Stimulated activated CD8-positive, alpha-beta memory T cell treated with anti-CD3 and anti-CD28 coated beads, Interleukin-4, amount 100 ng/mL, for 4 hours (primary cell): Measurements from ENCODE around the gene PM20D2.
A peak's percentile ranks its signal among the peaks of the same experiment; 100 is the strongest.

Source experiments
- DNase-seq, 2 donors: peaks; one replicate each; pipeline ENCODE4 v3.0.0-alpha.2; 2020; ENCODE audit warnings: low read depth in 2 of 2, low spot score in 1 of 2

The PM20D2 gene

DNA sequence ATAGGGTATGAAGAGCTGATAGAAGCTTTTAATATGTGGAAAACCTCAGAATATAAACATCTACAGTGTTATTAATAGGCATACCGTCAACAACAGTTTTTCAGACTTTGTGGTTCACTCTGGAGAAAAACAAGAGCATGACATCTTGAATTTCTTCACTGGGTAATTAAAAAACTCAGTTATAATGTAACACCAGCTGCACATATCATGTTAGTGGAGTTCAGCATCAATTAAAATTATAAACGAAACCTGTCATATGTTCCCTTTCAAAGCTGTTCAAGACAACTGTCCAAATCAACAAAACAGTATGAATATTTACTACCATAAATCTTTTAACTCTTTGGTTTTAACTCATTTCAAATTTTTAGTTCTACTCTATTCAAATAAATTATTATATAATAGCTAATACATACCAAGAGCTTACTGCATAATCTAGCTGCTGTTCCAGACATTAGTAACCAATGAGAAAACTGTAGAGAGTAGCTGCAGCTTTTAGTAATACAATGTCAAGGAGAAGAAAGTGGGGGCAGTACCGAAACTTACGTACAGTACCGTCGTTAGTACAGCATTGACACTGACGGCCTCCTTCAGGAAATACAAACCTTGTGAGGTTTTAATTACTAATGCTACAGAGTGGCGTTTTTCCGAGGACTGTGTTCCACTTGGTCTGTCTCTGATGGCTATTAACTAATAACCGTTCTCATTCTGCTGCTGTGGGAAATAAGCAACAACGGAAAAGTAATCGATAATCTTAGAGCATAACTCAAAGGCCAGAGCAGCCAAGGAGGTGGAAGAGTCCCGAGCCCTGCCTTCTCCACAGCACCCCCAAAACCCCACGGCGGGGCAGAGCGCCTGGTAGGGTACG is 532 bp upstream of the PM20D2 start:
- no peak for DNase-seq

DNA sequence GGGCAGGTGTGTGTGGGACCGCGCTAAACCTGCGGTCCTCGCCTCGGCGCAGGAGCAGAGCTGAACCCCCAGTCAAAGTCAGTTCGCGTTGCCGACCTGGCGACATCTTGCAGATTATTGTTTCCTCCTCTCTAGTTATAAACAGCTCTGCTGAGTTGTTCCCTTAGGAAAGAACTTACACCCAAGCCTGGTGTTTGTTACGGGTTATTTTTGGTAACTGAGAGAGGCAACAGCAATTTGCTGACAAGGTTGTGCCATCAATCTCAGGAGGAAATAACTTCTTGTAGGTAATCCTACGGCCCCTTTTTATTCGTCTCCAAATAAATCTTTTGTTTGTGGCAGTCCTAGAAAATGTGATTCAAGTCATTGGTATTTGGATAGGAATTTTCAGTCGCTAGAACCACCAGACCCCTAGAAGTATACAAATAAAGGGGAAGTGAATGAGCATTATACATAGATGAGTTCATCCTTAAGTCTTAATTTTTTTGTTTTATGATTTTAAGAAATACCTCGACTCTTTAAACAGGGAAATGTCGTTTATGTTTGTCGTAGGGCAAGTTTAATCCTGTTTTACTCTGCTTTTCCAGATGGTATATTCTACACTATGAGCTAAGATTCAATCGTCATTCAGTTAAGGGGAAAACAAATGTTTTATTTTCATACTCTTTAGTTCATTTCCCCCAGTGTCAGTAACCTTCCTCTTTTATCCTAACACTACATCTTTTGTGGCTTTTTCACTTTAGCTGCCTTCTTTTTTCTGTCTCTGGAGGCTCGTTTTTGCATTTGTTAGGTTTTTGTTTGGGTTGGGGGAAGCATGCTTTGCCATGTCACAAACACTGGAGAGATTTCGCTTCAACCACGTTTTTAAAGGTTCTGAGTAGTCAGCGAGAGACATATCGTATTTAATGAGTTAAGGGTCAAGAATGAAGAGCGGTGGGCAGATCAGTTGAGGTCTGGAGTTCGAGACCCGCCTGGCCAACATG is 1.2 kb downstream of the PM20D2 start:
- DNase-seq: peak in 1 of 2 donors; percentile 1

DNA sequence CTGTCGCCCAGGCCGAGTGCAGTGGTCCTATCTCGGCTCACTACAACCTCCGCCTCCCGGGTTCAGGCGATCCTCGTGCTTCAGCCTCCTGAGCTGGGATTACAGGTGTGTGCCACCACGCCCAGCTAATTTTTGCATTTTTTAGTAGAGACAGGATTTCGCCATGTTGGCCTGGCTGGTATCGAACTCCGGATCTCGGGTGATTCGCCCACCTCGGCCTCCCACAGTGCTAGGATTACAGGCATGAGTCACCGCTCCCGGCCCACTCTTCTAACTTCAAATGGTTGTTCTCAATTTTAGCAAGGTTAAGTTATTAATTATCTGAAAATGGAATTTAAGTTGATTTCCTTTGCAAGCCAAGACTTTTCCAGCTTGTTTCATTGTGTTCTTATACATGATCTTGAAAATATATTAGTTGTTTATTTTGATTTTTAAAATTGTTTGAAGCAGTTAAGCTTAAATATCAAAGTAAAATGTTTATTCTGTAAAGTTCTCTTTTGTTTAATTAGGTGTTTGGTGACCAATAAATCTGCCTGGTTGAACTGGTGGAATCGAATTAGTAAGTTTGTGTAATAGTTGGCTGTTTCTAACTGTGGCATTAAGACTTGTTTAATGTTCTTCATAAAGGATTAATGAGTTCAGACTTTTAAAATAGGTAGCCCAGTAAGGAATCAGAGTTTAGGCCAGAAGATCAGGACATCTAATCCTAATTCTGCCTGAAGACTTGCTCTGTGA is 2.3 kb downstream of the PM20D2 start:
- DNase-seq: peak; percentile 2 to 3

DNA sequence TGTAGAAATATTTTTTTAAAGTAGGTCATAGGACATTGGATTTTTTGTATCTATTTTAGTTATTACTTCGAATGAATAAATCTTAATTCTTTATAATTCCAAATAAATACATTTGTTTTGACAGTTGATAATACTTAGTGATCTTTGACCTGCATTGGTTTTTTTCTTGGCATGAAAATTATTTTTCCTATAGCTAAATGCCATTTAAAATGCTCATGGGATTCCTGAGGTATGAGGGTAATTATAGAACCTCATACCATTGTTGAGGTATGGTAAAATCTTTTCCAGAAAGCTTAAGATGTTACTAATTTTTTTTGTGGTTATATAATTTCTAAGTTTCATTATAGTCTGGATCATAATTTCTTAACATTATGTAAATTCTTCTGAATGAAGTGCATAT is 8.3 kb downstream of the PM20D2 start:
- DNase-seq: no peak

DNA sequence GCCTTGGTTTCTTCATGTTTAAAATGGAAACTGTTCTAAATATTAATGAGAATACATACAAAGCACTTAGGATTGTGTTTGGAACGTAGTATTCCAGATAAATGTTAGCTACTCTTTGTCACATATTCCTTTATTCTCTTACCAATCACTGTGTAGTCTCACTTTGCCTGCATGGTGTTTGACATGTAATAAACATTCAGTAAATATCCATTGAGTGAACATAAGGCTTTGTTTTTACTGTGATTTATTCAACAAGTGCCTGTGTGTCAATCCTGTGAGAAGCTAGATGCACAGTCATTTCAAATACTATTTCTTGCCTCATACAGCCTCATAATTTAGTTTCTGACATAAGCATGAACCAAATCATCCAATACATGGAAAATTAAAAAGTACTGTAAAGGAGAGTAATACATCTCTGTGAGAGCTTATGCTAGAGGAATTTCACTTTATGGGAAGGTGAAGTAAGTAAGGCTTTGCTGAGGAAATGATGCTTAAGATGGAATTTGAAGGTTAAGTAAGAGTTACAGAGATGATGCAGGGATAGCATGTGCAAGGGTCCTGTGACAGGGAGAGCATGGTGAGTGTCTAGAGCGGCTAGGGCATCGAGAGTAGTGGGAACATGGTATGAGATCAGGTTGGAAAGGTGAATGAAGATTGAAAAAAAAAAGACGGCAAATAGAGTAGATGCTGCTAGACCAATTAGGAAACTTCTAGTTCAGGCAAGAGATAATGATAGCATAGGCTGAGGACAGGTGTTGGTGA is 14.7 kb downstream of the PM20D2 start:
- DNase-seq: no peak

DNA sequence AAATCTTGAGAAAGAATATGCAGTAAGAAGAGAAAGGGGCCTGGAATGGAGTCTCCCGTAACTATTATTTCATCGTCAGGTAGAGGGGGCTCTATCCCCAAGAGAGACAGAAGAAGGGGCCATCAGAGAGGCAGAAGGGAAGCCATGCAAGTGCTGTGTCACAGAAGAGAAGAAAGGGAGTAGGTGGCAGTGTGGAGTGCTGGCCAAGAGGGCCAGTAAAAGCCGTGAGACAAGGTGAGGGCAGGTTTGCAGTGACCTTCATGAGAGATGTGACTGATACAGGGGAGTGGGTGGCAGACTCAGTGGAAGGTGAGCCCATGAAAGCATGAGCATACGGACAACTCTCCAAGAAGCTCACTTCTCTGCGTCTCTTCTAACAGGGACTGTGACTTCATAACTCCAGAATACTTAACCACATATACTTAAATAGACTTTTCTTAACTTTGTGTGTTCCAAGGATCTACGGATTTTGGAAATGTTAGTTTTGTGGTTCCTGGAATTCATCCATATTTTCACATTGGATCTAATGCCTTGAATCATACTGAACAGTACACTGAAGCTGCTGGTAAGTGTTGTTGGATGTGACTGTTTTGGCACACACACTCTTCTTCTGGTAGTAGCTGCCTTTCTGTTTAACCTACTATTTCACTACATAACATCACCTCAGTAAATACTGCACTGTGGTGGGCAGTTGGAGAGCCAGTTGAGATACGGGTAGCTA is 15.6 kb downstream of the PM20D2 start:
- DNase-seq: no peak

DNA sequence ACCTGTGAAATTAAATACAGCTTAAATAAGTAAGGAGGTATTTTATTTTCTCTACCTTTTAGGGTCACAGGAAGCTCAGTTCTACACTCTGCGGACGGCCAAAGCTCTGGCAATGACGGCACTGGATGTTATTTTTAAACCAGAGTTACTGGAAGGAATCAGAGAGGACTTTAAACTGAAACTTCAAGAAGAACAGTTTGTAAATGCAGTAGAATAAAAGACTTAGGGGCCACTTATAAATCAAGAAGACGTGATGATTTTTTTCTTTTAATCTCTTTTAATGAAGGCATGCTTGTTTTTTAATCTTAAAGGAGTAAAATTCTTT is 16.2 kb downstream of the PM20D2 start:
- DNase-seq: no peak

DNA sequence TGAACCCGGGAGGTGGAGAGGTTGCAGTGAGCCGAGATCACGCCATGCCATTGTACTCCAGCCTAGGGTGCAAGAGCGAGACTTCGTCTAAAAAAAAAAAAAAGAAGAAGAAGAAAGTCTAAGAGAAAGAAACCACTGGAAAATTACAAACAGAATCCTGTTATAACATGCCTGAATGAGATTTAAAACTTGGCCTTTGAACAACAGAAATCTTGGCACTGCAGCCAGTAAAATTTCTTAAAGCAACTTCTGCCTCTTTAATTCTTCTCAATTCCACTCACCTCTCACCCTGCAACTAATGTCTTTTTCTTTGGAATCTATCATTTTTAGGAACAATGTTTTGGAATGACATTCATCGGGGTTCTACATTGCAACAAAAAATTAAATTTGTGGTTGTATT is 26.3 kb downstream of the PM20D2 start:
- DNase-seq: no peak

DNA sequence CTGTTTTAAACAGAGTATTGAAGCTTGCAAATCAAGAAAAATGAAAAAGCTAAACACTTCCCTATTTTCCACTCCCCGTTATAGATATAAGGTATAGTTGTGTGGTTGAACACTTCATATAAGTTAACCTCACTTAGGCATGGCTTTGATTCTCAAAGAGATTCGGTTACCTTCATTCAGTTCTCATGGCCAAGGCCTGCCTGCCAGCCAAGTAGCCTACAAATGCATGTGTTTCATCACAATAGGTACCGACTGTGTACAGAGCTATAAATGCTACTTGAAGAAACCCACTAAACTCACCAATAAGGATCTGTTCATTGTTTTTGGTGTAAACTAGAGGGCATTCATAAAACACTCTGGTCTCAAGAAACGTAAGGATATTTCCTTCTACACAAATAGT is 27.8 kb downstream of the PM20D2 start:
- no peak for DNase-seq

DNA sequence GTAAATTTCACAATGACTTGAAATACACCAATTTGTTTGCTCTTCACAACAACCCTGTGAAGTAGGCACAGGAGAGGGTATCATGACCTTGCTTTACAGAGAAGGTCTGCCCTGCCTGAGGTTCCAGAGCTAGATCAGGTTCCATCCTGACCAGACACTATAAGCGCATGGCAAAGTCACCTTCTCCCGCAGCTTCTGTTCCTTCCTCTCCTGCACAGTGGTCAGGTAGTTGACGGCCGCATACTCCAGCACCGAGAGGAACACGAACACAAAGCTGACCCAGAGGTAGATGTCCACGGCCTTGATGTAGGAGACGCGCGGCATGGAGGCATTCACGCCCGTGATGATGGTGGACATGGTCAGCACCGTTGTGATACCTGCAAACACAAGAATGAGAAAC is 34.3 kb downstream of the PM20D2 start:
- no peak for DNase-seq

DNA sequence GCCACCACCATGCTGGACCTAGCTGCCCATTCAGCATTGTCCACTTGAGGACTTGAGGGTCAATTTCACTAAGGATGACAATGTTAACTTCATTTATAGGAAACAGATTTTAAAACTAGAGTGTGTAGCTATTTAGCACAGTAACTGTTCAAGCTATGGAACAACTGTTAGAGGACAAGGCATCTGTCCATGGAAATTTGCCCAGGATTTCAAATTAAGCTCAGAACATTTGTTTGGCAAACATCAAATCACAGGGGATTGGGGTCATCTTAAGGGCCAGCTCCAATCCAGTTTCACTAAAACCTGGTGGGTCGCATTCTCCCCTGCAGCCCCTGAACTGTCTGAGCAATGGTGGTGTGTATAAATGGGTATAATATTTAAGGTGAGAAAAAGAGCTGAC is 35.1 kb downstream of the PM20D2 start:
- no peak for DNase-seq

DNA sequence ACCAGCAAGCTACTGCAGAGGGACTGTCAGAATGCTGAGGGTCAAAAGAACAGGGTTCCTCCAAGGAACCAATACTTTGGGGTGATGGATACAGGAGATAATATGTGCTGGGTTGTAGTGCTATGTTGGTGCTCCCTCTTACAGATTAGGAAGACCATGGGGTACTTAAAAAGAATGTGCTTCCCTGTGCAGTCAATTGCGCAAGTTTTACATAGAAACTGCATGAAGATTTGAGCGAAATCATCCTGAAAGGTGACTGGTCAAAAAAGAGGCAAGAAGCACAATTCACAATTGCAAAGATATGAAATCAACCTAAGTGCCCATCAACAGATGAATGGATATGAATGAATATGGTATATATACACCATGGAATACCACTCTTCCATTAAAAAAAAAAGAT is 37.4 kb downstream of the PM20D2 start:
- DNase-seq: no peak

DNA sequence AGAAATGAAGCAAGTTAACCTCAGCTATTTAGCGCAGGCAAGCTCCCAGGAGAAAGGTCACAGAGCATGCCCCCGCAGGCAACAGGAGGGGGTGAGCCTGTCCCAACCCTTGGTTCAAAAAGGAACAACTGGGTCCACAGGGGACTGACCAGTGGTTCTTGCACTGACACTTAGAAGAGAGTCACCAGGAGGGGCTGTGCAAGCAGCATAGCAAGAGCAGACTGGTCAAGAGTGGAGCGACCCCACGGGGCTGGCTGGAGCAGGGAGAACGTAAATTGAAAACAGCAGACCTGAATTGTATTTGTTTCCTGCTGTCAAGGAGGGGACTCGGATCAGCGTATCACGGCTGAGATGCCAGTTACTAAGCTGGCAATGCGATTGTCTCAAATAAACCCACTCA is 38.5 kb downstream of the PM20D2 start:
- no peak for DNase-seq

DNA sequence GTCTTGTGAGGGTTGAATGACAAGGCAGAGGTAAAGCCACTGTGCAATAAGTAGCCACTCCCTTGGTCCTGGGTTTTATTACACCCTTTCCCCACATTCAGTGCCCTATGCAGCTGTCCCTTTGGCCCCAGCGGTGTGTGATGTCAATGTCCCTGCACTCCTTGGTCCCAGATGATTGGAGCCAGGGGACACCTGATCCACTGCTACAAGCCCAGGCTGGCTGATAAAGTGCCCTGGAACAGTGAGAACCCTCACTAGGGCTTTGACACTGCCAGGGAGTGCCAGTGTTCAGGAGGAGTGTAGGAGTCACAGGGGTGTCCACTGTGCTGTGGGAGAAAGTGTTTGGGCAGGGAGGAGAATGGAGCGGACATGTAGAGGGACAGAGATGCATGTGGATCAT is 40.9 kb downstream of the PM20D2 start:
- no peak for DNase-seq

DNA sequence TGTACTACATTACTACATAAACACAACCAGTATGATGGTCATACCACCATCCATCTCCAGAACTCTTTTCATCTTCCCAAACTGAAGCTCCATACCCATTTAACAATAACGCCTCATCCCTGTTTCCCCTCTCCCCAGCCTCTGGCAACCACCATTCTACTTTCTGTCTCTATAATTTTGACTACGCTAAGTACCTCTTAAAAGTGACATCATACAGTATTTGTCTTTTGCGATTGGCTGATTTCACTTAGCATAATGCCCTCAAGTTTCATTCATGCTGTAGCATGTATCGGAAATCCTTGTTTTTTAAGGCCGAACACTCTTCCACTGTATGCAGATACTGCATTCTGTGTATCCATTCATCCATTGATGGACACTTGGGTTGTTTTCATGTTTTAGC is 41.6 kb downstream of the PM20D2 start:
- no peak for DNase-seq

DNA sequence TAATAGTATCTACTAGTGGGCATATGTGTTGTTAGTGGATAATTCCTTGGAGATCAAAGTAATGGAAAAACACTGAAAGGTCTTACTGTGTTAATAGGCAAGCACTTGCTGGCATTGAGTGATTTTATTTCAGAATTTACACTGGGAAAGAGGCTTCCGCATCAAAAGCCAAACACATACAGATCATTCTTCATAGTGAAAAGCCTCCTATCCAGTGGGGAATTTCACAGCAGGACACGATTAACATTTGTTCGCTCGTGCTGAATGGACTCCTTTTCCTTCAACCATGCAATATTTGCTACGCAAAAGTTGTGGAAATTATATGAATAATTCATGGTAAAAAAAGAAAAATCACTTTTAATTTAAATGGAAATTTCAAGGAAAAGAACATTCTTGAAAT is 44.9 kb downstream of the PM20D2 start:
- no peak for DNase-seq

DNA sequence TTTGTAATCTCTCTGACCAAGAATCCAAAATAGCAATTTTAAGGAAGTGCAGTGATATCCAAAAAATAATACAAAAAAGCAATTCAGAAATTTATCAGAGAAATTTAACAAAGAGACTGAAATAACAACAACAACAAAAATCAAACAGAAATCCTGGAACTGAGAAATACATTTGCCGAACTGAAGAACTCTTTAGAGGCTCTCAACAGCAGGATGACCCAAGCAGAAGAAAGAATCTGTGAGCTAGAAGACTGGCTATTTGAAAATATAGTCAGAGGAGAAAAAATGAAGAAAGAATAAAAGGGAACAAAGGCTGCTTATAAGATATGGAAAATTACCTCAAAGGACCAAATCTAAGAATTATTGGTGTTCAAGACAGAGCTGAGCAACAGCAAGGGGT is 48.7 kb downstream of the PM20D2 start:
- no peak for DNase-seq

DNA sequence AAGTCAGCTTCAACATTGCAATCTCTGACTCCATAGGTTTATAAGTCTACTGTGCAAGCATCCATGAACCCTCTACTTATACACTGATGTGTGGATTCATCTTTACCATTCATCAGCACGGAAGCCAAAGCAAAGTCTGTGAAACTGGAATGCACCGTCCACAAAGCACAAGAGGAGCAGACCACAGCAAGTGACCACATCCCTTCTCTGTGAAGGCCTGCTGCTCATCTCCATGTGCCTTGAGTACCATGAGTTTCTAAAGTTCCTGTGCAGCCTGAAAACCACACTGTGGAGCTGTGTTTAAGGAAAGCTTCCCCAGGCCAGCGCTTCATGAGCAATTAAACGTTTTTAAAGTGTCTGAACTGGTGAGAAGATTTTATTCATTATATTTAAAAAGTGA is 51.3 kb downstream of the PM20D2 start:
- no peak for DNase-seq

DNA sequence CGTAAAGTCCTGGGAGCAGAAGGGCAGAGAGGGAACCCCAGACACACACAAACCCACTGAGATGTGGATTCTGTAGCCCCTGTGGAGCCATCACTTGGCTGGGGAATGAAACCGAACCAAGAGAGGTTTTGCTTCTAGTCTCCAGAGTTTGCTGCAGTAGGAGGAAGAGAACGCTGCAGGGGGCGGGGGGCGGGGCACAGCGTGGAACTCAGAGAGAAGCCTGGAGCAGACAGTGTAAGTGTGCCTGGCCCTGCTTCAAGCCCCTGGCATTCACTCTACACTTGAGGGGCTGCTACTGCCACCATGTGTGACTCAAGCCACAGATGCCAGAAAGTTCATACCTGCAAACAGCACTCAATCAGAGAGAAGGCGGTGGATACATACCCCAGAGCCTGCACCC is 52.4 kb downstream of the PM20D2 start:
- DNase-seq: no peak

DNA sequence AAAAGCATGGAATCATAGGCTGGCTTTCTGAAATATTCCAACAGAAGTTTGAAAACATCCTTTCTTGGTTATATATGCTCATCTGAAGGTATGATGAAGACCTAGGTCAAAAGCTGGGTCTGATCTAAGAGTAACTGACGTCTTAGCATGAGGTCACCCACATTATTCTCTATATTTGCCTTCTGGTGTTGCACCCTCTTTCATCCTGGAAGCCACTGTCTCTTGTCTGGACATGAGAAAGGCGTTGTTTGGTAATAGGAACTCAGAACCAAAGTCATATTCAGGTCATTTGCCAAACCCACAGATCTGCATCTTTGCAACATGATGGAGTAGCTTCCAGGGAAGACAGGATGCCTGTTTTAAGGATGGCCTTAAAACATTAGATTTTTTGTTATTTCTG is 53.7 kb downstream of the PM20D2 start:
- no peak for DNase-seq
